ENCODE data around the gene DCLK1. TPM values are rescaled to one million over a fixed set of nuclear protein-coding genes. Genes with fewer than 3 reads are reported as not detected.

The DCLK1 gene
- 115 and 118 TPM in 2 replicates for polyA plus RNA-seq

GRCh38 chr13:36131222-36131930 lies at the start of gene DCLK1:
DCLK1 (minus strand) TSS chr13:36131382.

Other genes with a start within 250 kb of the DCLK1 start
- gene SOHLH2, start 83.2 kb upstream of the DCLK1 start, polyA plus RNA-seq: 0.63 and 1.1 TPM in 2 replicates
- 3.8 and 4.7 TPM in 2 replicates for gene CCDC169, start 166.4 kb upstream of the DCLK1 start, polyA plus RNA-seq
- gene SPART, start 215.0 kb upstream of the DCLK1 start, polyA plus RNA-seq: 74.5 and 77.8 TPM in 2 replicates

Measured in Purkinje cell (primary cell).